ENCODE data around the gene GAGE10. TPM values are rescaled to one million over a fixed set of nuclear protein-coding genes. Genes with fewer than 3 reads are reported as not detected.
"Not testable (repeated sequence)": the region's sequence is repeated elsewhere in the genome, so short reads cannot be mapped to it uniquely, and the experiment has no call there.

GAGE10 gene
- total and polyA plus RNA-seq, 2 of the 8 experiments (the other 6 are each of a cell fraction or from before 2014, with no cell fraction given): not detected

- H2BK15ac ChIP-seq (ENCODE audit: low read length); H2BK20ac ChIP-seq (ENCODE audit: low read length); H3K14ac ChIP-seq (ENCODE audit: insufficient read length); H3K18ac ChIP-seq (ENCODE audit: extremely low read depth, low read length); H2BK5ac ChIP-seq (ENCODE audit: low read depth, low read length); H3K4me2 ChIP-seq (ENCODE audit: insufficient read depth in 1 of 2, low read depth in 2 of 2, low read length in 2 of 2); H2AK5ac ChIP-seq (ENCODE audit: low read depth, low read length); H4K8ac ChIP-seq (ENCODE audit: extremely low read depth, insufficient read depth, low read length); H3K79me1 ChIP-seq (ENCODE audit: low read depth, low read length); H3K9me3 ChIP-seq (ENCODE audit: insufficient read depth in 2 of 2, low read depth in 1 of 2, low read length in 1 of 2); H3K23ac ChIP-seq (ENCODE audit: insufficient read length); FAIRE-seq; DNase-seq (ENCODE audit: low read depth in 1 of 2, low spot score in 2 of 2); H2BK12ac ChIP-seq (ENCODE audit: low read depth, low read length); H3K4ac ChIP-seq (replicated peaks; ENCODE audit: insufficient read length, low read depth, low read length); H3K36me3 ChIP-seq (ENCODE audit: control insufficient read depth in 2 of 4, insufficient read depth in 4 of 4, low read length in 3 of 4); H3K56ac ChIP-seq (replicated peaks; ENCODE audit: insufficient read length, low read depth, low read length); H4K20me1 ChIP-seq (replicated peaks in 1 of 2; ENCODE audit: control insufficient read depth in 1 of 2, insufficient read depth in 2 of 2, low read length in 2 of 2); H3K27me3 ChIP-seq (replicated peaks in 1 of 4; ENCODE audit: control insufficient read depth in 3 of 4, extremely low read depth in 1 of 4, insufficient read depth in 3 of 4, low read length in 3 of 4); H2BK120ac ChIP-seq (replicated peaks; ENCODE audit: low read depth, low read length); CTCF ChIA-PET (ENCODE audit: partially characterized antibody); H3K4me3 ChIP-seq (ENCODE audit: extremely low read depth in 1 of 4, insufficient read depth in 2 of 4, low read depth in 3 of 4, low read length in 4 of 4); H3K4me1 ChIP-seq (replicated peaks in 1 of 4; ENCODE audit: control insufficient read depth in 3 of 4, insufficient read depth in 4 of 4, low read length in 3 of 4); H4K5ac ChIP-seq (ENCODE audit: insufficient read length, low read depth, low read length); H3K9ac ChIP-seq (replicated peaks in 1 of 4; ENCODE audit: extremely low read depth in 1 of 4, low read depth in 3 of 4, low read length in 3 of 4); H3K23me2 ChIP-seq (ENCODE audit: low read depth, low read length); POLR2A ChIA-PET (ENCODE audit: partially characterized antibody); H3K27ac ChIP-seq (ENCODE audit: low read depth, low read length); H2AFZ ChIP-seq (ENCODE audit: low read length); H3K79me2 ChIP-seq (ENCODE audit: control insufficient read depth in 1 of 2, insufficient read depth in 2 of 2, low read length in 2 of 2); H4K91ac ChIP-seq (replicated peaks; ENCODE audit: insufficient read length, low read length): not testable (repeated sequence)
- no CpG with 5 or more reads among the region's 24 CpGs for WGBS, 2 experiments (ENCODE audit: extremely low coverage in 1 of 2, insufficient coverage in 1 of 2, insufficient read length in 1 of 2, insufficient replicate concordance in 2 of 2, low coverage in 1 of 2, low lambda C conversion rate in 2 of 2, missing lambda C conversion rate in 1 of 2)
These were observed 38.0 kb downstream of the GAGE10 start for GRCh38 chrX:49341449-49341848.

- H3K79me1 ChIP-seq (ENCODE audit: low read depth, low read length); H3K79me2 ChIP-seq (ENCODE audit: control insufficient read depth in 1 of 2, insufficient read depth in 2 of 2, low read length in 2 of 2); H2BK5ac ChIP-seq (ENCODE audit: low read depth, low read length); H4K8ac ChIP-seq (ENCODE audit: extremely low read depth, insufficient read depth, low read length); H4K20me1 ChIP-seq (replicated peaks in 1 of 2; ENCODE audit: control insufficient read depth in 1 of 2, insufficient read depth in 2 of 2, low read length in 2 of 2); H2BK15ac ChIP-seq (ENCODE audit: low read length); H3K18ac ChIP-seq (ENCODE audit: extremely low read depth, low read length); H3K27me3 ChIP-seq (replicated peaks in 1 of 4; ENCODE audit: control insufficient read depth in 3 of 4, extremely low read depth in 1 of 4, insufficient read depth in 3 of 4, low read length in 3 of 4); H4K91ac ChIP-seq (replicated peaks; ENCODE audit: insufficient read length, low read length); H2BK20ac ChIP-seq (ENCODE audit: low read length); FAIRE-seq; H3K36me3 ChIP-seq (ENCODE audit: control insufficient read depth in 2 of 4, insufficient read depth in 4 of 4, low read length in 3 of 4); H3K4ac ChIP-seq (replicated peaks; ENCODE audit: insufficient read length, low read depth, low read length); H3K4me1 ChIP-seq (replicated peaks in 1 of 4; ENCODE audit: control insufficient read depth in 3 of 4, insufficient read depth in 4 of 4, low read length in 3 of 4); H3K27ac ChIP-seq (ENCODE audit: low read depth, low read length); H2BK12ac ChIP-seq (ENCODE audit: low read depth, low read length); H3K23me2 ChIP-seq (ENCODE audit: low read depth, low read length); H2AK5ac ChIP-seq (ENCODE audit: low read depth, low read length); DNase-seq (ENCODE audit: low read depth in 1 of 2, low spot score in 2 of 2); H3K9ac ChIP-seq (replicated peaks in 1 of 4; ENCODE audit: extremely low read depth in 1 of 4, low read depth in 3 of 4, low read length in 3 of 4); H3K4me2 ChIP-seq (ENCODE audit: insufficient read depth in 1 of 2, low read depth in 2 of 2, low read length in 2 of 2); POLR2A ChIA-PET (ENCODE audit: partially characterized antibody); H3K9me3 ChIP-seq (ENCODE audit: insufficient read depth in 2 of 2, low read depth in 1 of 2, low read length in 1 of 2); H3K14ac ChIP-seq (ENCODE audit: insufficient read length); H2AFZ ChIP-seq (ENCODE audit: low read length); H3K4me3 ChIP-seq (ENCODE audit: extremely low read depth in 1 of 4, insufficient read depth in 2 of 4, low read depth in 3 of 4, low read length in 4 of 4); H2BK120ac ChIP-seq (replicated peaks; ENCODE audit: low read depth, low read length); CTCF ChIA-PET (ENCODE audit: partially characterized antibody); H3K23ac ChIP-seq (ENCODE audit: insufficient read length); H4K5ac ChIP-seq (ENCODE audit: insufficient read length, low read depth, low read length); H3K56ac ChIP-seq (replicated peaks; ENCODE audit: insufficient read length, low read depth, low read length): not testable (repeated sequence)
- 83% methylated on average over 11 of the region's 15 CpGs; no CpG with 5 or more reads in 1 of the 2 experiments for WGBS, 2 experiments (ENCODE audit: extremely low coverage in 1 of 2, insufficient coverage in 1 of 2, insufficient read length in 1 of 2, insufficient replicate concordance in 2 of 2, low coverage in 1 of 2, low lambda C conversion rate in 2 of 2, missing lambda C conversion rate in 1 of 2)
These were observed 41.2 kb downstream of the GAGE10 start for GRCh38 chrX:49344496-49345175.

All from H1 (cell line).